Amniotic epithelial cell (primary cell): ENCODE results near the gene CDKN2B-AS1.
"Not testable (repeated sequence)": the region's sequence is repeated elsewhere in the genome, so short reads cannot be mapped to it uniquely, and the experiment has no call there.

Experiments used
- DNase-seq: peaks from one replicate; pipeline ENCODE4 v3.0.0-alpha.2; 2010; ENCODE audit warnings: low read depth

The CDKN2B-AS1 gene

DNA sequence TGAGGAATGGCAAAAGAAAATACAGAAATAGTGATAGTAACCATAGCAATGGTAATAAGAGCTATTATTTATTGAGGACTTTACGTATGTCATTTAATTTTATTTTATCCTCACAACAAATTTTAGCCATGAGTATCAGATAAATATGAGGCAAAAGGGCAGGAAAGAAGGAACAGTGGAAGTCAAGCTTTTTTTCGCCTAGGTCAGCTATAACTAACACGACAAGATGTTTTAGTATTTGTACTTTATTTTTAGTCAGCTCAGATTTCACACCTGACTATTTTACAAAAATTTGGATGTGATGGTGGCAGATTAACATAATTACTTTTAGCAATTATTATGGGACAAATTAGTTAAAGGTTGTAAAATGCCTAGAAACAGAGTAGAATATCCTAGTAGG, 49.3 kb downstream of the CDKN2B-AS1 start:
- no peak for DNase-seq

DNA sequence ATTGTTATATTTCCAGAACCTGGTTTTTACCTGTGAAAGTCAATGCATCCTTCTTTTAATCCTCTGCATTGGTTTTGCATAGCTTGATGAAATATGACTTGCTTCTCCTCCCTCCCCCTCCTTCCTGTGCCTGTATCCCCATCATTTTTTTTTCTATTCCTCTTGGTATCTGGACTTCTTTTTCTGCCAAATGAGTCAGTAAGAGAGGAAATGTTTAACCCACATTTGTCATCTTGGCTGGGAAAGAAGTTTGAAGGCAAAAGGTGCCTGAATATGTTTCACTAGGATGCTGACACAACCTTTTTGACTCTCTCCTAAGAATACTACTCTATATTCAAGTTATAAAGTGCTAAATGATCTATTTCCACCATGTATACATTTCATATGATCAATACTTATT, 50.0 kb downstream of the CDKN2B-AS1 start:
- DNase-seq, result peak; percentile 93

DNA sequence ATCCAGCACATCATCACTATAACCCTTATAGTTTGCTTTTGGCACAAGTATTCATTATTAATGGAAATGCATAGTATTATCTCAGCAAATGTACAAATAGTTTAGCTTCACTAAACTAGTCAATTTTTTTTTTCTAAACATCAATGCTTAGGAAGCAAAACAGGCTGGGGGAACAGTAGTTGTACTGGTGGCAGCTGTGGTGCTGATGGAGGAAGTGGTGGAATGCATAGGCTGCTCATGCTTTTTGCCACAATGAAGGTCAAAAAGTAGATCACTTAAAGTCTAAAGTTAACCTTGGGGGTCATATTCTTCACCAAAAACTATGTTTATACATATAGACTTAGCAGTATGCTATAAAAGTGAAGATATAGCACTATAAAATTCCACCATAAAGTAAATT, 50.8 kb downstream of the CDKN2B-AS1 start:
- no peak for DNase-seq

DNA sequence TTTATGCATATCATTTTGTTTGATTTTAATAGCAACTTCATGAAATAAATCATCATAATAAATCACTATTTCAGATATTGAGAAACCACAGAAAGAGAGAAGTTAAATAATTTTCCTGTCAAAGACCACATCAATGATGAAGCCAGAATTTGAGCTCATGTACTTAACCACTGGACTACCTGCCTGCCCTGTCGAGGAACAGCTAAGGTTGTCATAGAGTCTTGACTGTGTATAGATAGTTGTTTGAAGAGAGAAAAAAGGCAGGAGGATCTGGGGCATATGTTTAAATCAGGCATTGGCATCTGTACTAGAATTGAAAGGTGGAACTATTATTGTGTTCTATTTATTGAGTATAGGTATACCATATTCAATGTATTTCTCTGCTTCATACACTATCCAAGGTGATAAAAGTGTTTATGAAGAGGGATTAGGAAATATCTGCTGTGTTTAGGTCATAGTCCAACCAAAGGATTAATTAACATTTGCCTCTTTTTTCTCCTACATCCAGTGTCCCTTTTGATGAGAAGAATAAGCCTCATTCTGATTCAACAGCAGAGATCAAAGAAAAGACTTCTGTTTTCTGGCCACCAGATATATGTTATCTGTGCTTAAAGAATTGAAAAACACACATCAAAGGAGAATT, 51.8 kb downstream of the CDKN2B-AS1 start:
- DNase-seq, result no peak

DNA sequence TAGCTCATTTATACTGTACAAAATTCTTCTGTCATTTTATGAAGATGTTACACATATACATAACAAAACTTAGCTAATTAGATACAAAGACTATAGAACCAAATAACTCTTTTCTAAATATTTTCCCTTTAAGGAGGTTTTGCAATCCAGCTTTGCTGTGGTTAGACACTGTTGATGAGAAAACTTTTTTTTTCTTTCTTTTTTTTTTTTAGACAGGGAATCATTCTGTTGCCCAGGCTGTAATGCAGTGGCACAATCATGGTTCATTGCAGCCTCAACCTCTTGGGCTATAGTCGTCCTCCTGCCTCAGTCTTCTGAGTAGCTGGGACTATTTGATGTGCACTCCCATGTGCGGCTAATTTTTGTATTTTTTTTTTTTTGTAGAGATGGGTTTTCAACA, 53.0 kb downstream of the CDKN2B-AS1 start:
- DNase-seq, result peak; percentile 67

DNA sequence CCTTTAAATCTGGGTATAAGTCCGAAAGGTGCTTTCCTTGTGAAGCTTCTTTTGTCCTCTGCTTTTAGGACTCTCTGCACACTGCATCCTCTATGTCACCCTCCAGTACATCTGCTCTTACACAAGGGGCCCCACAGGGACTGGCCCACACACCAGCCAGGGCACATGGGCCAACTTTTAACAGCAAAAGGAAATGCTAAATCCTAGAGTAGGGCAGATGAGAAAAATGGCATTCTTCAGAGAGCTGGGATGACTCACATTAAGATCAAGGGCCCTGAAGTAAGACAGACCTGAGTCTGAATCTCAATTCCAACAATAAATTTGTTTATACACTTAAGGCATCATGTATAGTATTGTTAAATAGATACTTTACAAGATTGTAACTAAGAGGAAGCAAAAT, 54.8 kb downstream of the CDKN2B-AS1 start:
- DNase-seq, result peak; percentile 78

DNA sequence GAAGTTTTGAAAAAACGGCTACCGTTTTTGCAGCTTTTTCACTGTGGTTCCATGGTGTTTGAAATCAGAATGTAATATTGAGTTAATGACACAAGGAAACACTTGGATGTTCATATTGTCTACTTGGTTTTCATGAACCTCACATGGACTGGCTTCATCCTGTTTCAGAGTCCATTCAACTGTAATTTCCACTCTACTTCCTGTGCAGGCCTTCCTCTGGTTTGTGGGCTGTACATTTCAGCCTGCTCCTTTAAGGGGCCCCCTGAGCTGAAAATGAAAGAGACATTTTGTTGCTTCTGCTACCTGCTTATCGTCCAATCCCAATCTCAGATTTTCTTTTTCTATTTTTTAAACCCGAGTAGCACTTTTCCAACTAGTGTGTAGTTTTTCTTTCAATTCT, 56.3 kb downstream of the CDKN2B-AS1 start:
- no peak for DNase-seq

DNA sequence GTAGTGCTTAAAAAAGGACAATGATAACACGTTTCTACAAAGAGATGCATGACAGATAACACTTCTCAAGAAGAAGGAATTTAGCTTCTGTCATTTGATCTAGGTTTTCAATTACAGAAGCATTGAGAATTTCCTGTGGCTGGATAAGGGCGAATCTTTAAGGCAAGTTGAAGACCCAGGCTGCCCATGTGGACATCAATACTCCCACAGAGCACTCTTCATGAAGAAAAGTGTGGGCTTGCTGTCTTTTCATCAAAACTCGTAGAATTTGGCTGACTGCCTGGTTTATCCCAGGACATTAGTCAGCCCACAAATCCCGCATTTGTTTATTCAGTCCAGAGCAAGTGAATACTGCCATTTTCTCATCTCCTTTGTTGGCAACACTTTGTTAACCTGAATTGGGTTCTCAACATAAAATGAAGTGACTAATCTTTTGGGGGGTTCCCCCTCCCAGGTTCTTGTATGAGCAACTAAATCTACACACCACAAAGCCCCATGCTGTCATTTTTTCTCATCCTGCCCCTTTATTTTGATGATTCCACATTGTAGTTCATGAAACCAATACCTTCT, 57.9 kb downstream of the CDKN2B-AS1 start:
- peak; percentile 99 for DNase-seq

DNA sequence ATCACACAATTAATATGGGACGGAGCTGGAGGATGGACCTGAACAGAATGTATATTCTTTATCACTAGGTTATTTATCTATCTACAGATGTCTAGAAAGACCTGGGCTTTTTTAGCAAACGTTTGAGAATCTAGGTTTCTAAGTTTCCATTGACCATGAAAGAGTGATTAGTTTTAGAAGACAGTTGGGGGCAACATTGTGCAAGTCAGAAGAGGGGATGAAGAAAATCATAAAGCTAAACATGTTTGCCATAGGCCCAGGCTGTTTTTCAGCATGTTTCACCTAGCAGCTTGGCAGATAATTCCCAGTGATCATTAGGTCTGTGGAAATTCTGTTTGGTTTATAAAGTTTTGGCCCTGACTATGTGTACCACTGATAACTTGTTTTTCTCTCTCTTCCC, 58.6 kb downstream of the CDKN2B-AS1 start:
- no peak for DNase-seq

DNA sequence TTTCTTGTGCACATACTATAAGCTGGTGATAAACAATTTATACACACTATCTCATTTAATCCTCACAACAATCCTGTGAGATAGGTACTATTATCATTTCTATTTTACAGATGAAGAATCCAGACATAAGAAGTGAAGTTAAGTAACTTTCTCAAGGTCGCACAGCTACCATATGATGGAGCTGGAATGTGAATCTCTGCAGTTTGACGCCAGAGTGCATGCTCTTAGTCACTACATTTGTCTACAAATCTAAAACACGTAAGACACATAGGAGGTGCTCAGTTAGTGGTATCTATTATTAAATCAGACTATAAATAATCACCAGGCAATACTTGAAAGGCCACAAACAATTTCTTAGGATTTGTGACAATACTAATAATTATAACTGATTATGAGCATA, 59.5 kb downstream of the CDKN2B-AS1 start:
- DNase-seq, result peak; percentile 74

DNA sequence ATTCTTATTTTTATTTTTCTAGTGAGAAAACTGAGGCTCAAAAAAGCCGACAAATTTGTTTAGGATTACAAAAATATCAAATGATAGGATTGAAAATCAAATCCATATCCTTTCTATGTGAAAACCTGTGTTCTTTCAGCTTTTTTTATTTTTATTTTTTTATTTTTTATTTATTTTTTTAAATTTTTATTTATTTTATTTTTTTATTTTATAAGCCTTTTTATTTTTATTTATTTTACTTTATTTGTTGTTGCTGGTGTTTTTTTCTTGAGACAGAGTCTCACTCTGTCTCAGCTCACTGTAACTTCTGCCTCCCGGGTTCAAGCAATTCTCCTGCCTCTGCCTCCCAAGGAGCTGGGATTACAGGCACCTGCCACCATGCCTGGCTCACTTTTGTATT, 59.9 kb downstream of the CDKN2B-AS1 start:
- DNase-seq, result no peak

DNA sequence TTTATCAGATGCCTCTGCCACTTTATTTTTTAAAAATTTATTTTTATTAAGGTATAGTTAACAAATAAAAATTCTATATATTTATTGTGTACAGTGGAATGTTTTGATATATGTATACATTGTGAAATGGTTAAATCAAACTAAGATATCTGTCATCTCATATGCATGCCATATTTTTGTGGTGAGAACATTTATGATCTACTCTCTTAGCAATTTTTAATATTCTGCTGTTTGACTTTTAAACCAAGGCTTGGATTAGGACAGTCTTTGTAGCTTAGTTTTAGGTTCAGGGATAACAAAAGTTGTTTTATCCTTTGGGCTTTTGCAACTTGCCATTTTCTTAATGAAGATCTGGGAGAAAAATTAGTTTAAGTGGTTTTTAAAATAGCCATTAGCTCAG, 60.5 kb downstream of the CDKN2B-AS1 start:
- DNase-seq, result peak; percentile 47

DNA sequence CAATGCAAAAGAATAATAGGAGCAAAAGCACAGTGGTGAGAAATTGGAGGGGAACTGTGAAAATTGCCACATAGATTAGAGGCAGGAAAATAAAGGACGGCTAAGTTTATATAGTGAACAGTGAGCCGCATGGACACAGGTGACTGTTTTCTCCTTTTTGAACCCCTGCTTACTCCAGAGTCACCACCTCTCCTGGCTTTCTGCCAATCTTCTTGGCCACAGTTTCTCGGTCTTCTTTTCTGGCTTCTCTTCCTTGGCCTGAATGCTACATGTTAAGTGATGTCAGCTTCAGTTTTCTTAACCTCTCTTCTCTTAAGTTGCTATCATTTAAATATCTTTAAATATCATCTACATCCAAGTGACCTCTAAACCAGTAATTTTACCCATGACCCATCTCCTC, 61.8 kb downstream of the CDKN2B-AS1 start:
- DNase-seq, result no peak

DNA sequence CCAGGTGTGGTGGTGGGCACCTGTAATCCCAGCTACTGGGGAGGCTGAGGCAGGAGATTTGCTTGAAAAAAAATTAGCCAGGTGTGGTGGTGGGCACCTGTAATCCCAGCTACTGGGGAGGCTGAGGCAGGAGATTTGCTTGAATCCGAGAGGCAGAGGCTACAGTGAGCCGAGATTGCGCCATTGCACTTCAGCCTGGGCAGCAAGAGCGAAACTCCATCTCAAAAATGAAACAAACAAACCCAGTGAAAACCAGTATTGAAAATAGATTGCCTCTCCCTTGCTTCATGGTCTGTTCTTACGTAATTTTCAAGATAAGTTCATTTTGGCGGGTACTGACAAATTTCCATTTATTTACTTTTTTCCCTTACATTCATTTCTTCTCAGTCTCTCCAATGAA, 63.4 kb downstream of the CDKN2B-AS1 start:
- not testable (repeated sequence) for DNase-seq

DNA sequence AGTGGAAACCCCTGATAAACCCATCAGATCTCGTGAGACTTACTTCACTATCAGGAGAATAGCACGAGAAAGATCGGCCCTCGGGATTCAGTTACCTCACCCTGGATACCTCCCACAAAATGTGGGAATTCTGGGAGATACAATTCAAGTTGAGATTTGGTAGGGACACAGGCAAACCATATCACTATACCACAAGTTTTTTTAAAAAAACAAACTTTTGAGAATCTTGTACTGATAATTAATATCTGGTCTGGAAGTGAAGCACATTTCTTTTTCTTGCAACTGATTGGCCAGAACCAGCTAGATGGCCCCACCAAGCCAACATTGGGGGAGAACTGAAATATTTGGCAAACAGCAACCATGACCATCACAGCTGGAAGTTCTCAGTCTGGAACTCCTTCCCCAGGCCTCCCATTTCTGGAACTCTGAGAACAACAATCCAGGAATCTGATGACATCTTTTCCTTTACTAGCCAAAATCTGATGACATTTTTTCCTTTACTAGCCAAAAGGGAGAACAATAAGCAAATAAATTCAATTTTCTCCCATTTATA, 66.3 kb downstream of the CDKN2B-AS1 start:
- no peak for DNase-seq

DNA sequence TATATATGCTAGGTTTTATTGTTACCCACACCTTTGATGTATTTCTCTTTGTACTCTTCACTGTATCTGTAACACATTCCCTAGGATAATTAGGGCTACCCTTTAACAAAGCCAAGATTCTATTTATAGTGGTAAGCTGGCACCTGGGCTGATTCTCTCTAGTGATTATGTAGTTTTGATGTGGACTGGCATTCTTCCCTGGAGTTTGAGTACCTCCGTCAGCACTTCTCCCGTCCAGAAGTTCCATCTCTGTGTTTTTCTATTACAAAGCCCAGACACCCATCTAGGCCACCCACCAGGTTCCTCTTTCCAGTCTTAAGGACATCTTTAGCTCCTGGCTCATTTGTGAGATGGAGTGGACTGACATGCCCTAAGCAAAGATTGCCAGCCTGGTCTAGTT, 70.4 kb downstream of the CDKN2B-AS1 start:
- DNase-seq, result no peak

DNA sequence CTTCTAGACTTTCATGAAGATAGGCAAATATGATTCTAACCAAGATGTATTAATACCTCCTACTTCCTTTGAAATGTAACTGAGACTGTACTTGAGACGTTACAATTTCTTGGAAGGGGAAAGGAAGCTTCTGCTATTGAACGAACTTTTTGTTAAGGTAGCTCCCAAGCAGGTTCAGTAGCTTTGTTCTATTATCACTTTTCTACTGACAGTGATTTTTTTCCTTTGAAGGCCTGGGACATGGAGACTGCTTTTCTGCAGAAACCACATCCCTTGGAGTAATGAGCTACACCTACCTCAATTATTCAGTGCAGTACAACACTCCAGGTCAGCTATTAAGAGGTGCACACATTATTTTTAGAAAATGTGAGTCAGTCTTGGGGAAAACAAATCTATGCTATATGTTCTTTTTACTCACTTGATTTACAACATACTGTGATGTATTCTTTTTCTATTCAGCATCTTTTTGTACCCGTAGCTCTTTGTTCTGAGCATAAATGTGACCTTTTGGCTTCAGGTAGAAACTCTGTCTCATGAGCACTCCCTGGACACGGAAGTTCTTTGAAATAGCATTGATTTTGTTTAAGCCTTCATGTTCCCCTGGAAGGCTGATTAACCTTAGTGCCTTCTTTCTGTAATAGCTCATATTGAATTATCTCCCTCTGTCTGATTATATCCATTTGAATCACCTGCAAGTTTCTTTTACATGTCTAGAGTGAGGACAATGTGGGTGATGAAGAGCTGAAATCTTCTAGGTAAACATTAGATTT, 71.0 kb downstream of the CDKN2B-AS1 start:
- no peak for DNase-seq

DNA sequence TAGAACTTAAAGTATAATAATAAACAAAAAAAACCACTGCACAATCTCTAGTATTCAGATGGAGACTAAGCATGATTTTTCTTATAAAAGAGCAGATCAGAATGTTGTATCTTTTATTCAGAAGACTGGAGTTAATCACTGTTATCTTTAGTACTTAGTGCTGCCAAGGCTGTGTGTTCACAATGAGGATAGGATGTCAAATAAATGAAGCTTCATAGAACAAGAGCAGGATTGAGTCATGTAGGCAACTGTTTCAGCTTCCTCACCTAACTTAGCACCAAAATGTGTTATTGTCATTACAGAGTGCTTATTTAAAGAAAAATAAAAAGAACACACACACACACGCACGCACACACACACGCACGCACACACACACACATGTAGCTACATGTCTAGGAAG, 72.6 kb downstream of the CDKN2B-AS1 start:
- DNase-seq, result peak; percentile 61

DNA sequence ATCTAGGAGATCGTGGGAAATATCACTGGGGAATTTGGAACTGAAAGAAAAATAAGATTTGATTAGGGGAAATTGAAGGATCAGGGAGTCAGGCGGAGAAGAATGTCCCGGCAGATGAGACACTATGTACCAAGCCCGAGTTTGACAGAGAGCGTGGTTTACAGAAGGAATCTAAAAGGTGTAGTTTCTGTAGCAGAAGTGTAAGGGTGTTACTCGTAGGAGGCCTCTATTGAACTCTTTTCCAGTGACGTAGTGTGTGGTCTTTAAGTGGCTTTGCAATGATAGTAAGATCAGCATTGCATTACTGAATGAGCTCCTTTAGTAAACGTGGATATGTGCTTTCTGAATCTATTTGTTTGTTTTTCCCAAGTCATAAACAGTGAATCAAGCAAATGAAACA, 73.8 kb downstream of the CDKN2B-AS1 start:
- DNase-seq, result no peak

DNA sequence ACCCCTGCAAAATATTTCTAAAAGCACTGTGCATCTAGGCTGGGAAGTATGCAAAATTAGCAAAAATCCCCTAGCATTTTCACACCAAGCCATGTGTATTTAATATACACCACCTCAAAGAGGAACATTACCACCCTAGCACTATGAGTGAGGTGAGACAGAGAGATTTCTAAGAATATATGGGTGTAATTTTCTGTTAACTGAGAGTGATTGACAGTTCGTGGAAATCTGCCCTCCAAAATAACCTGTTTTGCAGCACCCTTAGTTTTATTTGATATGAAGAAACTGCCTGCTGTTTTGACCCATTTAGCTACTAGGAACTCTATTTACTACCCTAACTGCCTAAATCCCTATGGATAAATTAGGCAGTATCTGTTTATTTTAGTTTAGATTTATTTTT, 78.8 kb downstream of the CDKN2B-AS1 start:
- DNase-seq, result no peak

DNA sequence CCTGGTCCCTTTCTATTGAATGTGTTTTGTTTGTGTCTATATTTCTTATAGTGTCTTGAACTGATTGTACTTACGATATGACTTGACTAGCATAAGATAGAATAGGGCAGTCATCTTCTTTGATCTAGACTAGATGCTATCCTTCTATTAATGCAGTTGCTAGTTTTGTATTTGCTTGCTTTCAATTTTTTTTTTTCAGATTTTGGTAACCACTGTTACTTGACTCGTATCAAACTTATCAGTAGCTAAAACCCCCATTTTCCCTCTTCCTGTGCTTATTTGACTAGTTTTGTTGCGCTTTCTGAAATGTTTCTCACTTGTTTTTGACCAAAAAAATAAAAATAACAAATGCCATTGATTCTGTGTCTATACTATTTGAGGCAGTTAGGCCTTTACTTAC, 83.5 kb downstream of the CDKN2B-AS1 start:
- DNase-seq, result no peak

DNA sequence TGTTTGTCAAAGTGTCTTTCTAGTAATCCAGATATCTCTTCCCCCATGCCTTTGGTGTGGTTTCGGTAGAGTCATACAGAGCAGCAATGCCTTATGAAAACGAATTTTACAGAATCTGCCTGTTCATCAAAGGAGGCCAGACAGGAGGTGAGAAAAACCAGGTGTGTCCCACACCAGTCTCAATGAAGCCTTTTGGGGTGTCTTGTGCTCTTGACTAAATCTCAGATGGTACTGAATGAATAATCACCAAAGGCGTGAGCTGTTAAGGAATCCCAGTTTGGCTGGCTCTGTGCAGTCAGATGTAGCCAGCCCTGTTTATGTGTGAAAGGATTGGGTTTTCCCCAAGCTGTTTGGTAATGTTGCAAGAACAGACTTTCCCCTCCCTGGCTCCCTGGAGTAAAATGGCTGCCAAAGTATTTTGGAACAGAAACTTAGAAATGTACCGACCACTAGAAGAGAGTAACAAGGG, 85.3 kb downstream of the CDKN2B-AS1 start:
- peak; percentile 52 for DNase-seq
